Measurements from ENCODE around the gene ITGBL1. TPM values are rescaled to one million over a fixed set of nuclear protein-coding genes. Genes with fewer than 3 reads are reported as not detected.

ITGBL1 gene
- total and polyA plus RNA-seq, 2 of the 13 experiments (the other 11 are each of a cell fraction or from before 2014, with no cell fraction given): 0.02 TPM; not detected in 1

DNA sequence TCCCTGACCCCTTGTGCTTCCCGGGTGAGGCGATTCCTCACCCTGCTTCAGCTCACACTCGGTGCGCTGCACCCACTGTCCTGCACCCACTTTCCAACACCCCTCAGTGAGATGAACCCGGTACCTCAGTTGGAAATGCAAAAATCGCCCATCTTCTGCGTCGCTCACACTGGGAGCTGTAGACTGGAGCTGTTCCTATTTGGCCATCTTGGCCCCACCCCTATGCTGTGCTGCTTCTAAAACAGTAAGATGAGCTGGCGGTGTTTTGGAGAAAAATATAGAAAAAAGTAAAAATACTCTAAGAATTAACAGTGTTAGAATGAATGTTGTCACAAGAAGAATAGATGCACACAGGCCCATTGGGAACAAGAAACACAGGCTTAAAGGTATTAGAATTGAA, 92.5 kb downstream of the ITGBL1 start (continued):
- TF ChIP-seq, protein P1, sequence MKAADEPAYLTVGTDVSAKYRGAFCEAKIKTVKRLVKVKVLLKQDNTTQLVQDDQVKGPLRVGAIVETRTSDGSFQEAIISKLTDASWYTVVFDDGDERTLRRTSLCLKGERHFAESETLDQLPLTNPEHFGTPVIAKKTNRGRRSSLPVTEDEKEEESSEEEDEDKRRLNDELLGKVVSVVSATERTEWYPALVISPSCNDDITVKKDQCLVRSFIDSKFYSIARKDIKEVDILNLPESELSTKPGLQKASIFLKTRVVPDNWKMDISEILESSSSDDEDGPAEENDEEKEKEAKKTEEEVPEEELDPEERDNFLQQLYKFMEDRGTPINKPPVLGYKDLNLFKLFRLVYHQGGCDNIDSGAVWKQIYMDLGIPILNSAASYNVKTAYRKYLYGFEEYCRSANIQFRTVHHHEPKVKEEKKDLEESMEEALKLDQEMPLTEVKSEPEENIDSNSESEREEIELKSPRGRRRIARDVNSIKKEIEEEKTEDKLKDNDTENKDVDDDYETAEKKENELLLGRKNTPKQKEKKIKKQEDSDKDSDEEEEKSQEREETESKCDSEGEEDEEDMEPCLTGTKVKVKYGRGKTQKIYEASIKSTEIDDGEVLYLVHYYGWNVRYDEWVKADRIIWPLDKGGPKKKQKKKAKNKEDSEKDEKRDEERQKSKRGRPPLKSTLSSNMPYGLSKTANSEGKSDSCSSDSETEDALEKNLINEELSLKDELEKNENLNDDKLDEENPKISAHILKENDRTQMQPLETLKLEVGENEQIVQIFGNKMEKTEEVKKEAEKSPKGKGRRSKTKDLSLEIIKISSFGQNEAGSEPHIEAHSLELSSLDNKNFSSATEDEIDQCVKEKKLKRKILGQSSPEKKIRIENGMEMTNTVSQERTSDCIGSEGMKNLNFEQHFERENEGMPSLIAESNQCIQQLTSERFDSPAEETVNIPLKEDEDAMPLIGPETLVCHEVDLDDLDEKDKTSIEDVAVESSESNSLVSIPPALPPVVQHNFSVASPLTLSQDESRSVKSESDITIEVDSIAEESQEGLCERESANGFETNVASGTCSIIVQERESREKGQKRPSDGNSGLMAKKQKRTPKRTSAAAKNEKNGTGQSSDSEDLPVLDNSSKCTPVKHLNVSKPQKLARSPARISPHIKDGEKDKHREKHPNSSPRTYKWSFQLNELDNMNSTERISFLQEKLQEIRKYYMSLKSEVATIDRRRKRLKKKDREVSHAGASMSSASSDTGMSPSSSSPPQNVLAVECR (CRISPR knock-in tag; IDR thresholded peaks at IDR 0.05; ENCODE audit: borderline replicate concordance): no peak
- TF ChIP-seq PRMT3 (CRISPR knock-in tag; IDR thresholded peaks at IDR 0.05; ENCODE audit: borderline replicate concordance, low read depth) (no peak), ZMYM3 (CRISPR knock-in tag; IDR thresholded peaks at IDR 0.05) (no peak), GATAD2A (CRISPR knock-in tag; IDR thresholded peaks at IDR 0.05) (no peak), KLF9 (CRISPR knock-in tag; IDR thresholded peaks at IDR 0.05; ENCODE audit: low read depth) (no peak), KDM5A (IDR thresholded peaks at IDR 0.05; ENCODE audit: borderline replicate concordance, low read length) (no peak)
- TF ChIP-seq, protein P2, sequence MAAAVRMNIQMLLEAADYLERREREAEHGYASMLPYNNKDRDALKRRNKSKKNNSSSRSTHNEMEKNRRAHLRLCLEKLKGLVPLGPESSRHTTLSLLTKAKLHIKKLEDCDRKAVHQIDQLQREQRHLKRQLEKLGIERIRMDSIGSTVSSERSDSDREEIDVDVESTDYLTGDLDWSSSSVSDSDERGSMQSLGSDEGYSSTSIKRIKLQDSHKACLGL (CRISPR knock-in tag; IDR thresholded peaks at IDR 0.05): no peak
- TF ChIP-seq, protein P3, sequence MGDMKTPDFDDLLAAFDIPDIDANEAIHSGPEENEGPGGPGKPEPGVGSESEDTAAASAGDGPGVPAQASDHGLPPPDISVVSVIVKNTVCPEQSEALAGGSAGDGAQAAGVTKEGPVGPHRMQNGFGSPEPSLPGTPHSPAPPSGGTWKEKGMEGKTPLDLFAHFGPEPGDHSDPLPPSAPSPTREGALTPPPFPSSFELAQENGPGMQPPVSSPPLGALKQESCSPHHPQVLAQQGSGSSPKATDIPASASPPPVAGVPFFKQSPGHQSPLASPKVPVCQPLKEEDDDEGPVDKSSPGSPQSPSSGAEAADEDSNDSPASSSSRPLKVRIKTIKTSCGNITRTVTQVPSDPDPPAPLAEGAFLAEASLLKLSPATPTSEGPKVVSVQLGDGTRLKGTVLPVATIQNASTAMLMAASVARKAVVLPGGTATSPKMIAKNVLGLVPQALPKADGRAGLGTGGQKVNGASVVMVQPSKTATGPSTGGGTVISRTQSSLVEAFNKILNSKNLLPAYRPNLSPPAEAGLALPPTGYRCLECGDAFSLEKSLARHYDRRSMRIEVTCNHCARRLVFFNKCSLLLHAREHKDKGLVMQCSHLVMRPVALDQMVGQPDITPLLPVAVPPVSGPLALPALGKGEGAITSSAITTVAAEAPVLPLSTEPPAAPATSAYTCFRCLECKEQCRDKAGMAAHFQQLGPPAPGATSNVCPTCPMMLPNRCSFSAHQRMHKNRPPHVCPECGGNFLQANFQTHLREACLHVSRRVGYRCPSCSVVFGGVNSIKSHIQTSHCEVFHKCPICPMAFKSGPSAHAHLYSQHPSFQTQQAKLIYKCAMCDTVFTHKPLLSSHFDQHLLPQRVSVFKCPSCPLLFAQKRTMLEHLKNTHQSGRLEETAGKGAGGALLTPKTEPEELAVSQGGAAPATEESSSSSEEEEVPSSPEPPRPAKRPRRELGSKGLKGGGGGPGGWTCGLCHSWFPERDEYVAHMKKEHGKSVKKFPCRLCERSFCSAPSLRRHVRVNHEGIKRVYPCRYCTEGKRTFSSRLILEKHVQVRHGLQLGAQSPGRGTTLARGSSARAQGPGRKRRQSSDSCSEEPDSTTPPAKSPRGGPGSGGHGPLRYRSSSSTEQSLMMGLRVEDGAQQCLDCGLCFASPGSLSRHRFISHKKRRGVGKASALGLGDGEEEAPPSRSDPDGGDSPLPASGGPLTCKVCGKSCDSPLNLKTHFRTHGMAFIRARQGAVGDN (CRISPR knock-in tag; IDR thresholded peaks at IDR 0.05): no peak

All from HepG2 (cell line).